ENCODE measurements around the gene TMIGD1.
A peak's percentile ranks its signal among the peaks of the same experiment; 100 is the strongest.
"Not testable (repeated sequence)": the region's sequence is repeated elsewhere in the genome, so short reads cannot be mapped to it uniquely, and the experiment has no call there.

Gene TMIGD1

DNA sequence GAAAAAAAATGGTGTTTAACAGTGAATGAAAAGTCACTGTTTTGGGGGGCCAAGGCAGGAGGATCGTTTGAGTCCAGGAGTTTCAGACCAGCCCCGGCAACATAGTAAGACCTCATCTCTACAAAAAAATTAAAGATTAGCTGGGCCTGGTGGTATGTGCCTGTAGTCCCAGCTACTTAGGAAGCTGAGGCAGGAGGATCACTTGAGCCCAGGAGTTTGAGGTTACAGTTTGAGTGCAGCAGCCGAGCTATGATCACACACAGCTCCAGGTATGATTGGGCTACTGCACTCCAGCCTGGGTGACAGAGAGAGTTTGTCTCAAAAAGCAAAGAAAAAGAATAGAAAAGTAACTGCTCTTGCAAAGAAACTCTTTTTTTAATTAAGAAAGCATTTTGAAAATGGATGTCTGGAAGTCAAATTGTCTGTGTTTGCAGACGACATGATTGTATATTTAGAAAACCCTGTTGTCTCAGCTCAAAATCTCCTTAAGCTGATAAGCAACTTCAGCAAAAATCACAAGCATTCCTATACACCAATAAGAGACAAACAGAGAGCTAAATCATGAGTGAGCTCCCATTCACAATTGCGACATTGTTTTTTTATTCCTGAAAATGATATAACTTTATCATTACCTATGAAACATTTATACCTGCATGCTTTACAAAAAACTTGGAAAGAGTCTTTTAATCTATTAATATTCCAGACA, 24.4 kb upstream of the TMIGD1 start:
- DNase-seq = no peak

DNA sequence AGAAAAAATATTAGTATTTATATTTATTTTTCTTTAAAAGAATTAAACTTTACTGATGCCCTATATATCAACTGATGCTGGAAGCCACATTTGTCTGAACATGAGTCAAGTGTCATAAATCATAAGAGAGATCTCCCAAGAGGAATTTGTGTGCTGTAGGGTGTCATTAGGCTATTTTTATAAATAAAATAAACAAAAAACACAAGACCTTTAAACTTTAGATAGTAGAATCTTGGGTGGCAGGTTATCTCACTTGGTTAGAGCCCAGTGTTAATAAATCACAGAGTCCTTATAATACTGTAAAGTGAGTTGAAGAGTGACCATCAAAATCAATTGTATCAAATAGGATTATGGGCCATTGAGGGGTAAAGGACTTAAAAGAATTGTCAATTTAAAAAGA, 23.6 kb upstream of the TMIGD1 start:
- DNase-seq = no peak

DNA sequence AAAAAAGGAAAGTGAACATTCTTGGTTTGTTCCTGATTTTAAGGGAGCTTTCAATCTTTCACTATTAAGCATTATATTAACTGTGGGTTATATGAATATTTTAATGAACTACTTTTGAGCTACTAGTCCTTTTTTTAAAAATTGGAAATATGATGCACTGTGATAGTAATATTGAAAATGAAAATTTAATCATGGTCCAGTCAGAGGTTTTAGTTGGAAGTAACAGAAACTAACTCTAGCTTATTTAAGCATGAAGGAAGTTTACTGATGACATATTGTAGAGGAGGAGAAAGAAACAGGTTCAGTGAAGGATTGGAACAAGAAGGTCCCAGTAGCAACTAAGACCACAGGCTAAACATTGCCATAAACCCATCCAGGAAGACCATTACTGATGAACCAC, 20.8 kb upstream of the TMIGD1 start:
- no peak for DNase-seq

DNA sequence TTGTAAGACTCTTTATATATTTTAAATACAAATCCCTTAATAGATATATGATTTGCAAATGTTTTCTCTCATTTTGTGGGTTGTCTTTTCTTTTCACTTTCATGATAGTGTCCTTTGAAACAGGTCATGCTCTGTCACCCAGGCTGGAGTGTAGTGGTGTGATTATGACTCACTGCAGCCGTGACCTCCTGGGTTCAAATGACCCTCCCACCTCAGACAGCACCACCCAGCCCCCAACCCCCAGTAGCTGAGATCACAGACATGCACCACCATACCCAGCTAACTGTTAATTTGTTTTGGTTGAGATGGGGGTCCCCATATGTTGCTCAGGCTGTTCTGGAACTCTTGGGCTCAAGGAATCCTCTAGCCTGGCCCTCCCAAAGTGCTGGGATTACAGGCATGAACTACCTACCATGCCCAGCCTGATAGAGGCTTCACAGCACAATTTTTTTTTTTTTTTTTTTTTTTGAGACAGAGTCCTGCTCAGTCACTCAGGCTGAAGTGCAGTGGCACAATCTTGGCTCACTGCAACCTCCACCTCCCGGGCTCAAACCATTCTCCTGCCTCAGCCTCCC, 18.5 kb upstream of the TMIGD1 start:
- DNase-seq = no peak

DNA sequence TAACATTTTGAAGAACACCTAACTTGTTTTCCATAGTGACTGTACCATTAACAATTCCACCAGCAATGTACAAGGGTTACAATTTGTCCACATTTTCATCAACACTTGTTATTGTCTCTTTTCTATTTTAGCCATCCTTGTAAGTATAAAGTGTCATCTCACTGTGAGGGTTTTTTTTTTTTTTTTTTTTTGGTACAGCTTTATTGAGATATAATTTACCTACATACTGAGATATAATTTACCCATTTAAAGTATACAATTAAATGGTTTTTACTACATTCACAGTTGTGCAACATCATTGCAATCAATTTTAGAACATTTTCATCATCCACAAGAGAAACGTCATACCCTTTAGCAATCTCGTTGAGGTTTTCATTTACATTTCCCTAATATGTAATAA, 17.9 kb upstream of the TMIGD1 start:
- no peak for DNase-seq

DNA sequence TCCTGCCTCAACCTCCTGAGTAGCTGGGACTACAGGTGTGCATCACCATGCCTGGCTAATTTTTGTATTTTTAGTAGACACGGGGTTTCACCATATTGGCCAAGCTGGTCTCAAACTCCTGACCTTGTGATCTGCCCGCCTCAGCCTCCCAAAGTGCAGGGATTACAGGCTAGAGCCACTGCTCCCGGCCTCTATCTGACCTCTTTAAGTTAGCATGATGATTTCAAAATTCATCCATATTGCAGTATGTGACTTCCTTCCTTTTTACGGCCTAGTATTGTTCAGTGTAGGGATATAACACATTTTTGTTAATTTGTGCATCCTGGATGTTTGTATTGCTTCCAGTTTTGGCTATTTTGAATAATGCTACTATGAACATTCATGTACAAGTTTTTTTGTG, 17.4 kb upstream of the TMIGD1 start:
- DNase-seq = not testable (repeated sequence)

DNA sequence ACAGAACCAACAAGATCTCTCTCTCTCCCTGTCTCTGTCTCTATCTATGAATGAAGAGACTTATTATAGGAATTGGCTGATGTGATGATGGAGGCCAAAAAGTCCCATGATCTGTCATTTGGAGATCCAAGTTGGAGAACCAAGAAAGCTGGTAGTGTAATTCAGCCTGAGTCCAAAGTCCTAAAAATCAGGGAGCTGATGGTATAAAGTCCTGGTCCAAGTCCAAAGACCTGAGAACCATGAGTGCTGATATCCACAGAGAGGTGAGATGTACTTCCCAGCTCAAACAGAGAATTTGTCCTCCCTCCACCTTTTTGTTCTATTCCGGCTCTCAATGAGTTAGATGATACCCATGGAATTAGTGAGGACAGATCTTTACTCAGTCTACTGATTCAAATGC, 15.4 kb upstream of the TMIGD1 start:
- no peak for DNase-seq

DNA sequence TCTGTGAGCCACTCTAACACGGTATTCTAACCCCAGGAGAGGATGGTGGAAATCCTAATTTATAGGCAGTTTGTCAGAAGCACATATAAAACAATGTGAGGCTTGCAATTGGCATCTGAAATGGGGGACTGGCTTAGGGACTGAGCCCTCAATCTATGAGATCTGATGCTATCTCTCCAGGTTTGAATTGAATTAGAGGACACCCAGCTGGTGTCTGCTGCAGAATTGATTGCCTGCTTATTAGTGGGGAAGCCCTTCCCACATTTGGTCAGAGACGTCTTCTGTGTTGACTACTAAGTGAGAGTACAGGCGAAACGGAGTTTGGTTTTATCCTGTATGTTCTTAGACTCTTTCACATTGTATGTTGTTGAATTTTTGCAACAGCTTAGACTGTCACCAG, 13.6 kb upstream of the TMIGD1 start:
- DNase-seq = no peak

DNA sequence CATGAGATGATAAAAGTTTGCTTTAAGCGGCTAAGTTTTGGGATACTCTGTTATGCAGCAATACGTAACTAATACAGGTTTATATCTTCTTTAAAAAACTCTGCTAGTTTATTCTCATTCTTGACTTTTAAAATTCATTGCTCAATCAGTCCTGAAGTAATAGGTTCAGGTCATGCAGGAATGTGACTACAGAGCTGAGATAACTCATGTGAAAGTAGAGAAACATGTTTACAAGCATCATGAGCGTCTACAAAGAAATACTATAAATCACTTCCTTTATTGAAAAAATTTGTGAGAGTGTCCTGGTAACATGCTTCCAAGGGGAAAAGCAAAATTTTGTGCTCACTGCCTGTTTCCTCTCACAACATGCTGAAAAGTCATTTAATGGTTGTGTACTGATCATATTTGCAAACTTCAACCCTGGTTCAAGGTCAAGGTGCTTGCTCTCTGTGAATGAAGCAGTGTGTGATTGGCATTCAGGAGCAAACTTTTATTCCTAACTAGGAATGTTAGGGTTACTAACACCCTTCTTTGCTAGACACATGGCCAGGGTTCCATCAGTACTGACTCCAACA, 12.5 kb upstream of the TMIGD1 start:
- DNase-seq = no peak

DNA sequence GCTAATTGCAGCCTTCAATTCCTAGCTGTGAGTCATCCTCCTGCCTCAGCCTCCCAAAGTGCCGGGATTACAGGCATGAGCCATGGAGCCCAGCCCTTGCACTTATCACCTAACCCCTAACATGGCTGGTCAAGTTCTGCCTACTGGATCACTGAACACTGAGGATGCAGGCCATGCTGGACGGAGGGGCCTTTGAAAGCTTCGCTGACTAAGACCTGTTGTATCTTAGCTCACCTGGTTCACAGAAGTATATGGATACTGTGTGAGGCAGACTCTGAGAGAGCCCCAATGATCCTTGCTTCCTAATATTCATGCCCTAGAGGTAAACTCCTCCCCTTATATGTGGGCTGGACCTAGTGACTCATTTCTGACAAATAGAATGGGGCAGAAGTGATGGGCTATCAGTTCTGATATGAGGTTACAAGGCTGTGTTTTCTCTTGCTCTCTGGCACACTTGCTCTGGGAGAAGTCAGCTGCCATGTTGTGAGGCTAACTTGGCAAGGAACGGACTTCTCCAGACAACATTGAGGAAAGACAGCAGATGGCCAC, 11.7 kb upstream of the TMIGD1 start:
- no peak for DNase-seq

DNA sequence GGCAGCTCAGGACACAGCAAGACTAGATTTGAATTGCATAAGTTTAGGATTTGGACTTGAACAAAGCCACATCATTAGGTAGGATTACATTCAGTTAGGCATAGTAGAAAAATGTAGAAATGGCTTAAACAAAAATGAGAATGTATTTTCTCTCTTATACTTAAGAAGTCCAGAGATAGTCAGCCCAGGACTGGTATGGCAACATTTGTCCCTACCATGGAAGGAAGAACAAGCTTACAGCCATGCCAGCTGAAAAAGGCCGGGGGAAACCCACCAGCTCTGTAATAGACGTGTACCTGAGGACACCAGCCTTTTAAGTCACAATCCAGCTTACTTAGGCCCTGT, 11.2 kb upstream of the TMIGD1 start:
- DNase-seq = no peak

DNA sequence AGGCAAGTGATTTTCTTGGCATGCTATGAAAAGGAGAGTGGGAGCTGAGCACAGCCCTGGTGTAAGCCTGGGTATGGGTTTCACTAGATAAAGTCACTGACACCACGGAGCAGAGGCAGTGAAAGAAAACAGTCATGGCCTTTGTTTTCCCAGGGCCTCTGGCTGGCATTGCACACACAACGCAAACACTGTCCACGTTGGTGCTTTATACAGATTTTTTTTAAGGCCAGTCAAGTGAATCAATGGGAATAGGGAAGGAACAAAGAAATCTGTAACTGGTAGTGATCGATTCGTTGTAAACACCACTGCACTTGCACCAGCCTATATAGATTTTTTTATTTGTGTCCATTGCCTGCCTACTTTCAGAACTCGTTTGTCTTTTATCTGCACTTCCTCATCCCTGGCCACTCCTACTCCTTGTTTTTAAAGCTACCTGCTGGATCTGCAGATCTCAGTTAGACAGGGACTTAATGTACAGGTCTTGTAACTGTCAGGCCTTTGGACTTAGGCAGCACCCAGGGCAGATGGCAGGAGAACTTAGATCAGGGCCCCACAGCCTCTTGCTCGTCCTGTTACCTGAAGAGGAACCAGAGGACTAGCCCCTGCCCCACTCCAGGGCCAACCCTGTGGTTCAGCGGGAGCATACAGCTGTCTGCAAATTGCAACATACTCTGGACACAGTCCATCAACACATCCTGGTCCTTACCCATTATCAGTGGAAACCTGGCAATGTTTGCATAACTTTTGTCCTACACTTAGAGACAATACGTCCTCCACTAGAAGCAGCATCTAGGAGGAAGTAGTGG, 10.6 kb upstream of the TMIGD1 start:
- peak; percentile 16 for DNase-seq

DNA sequence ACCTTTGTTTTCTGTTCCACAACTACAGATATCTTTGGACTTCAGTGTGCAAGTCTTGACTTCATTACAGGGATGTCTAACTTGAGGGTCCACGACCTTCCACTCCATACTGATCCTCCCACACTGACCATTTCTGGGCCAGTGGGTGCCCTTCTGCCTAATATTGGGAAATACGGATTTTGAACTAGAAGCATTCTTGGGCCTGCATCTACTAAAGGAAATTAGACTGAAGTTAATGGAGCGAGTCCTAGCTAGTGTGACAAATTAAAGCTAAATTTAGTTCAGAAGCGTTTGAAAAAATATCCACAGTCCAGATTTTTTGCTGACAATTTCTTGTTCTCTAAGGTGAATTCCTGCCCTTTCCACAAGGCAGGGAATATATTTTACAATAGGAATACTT, 9.9 kb upstream of the TMIGD1 start:
- no peak for DNase-seq

DNA sequence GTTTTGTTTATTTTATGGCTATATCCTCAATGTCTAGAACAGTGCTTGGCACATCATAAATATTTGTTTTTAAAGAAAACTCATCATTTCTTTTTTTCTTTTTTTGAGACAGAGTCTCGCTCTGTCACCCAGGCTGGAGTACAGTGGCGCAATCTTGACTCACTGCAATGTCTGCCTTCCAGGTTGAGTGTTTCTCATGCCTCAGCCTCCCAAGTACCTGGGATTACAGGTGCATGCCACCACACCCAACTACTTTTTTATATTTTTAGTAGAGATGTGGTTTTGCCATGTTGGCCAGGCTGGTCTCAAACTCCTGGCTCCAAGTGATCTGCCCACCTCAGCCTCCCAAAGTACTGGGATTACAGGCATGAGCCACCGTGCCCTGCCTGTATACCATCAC, 9.4 kb upstream of the TMIGD1 start:
- DNase-seq = not testable (repeated sequence)

DNA sequence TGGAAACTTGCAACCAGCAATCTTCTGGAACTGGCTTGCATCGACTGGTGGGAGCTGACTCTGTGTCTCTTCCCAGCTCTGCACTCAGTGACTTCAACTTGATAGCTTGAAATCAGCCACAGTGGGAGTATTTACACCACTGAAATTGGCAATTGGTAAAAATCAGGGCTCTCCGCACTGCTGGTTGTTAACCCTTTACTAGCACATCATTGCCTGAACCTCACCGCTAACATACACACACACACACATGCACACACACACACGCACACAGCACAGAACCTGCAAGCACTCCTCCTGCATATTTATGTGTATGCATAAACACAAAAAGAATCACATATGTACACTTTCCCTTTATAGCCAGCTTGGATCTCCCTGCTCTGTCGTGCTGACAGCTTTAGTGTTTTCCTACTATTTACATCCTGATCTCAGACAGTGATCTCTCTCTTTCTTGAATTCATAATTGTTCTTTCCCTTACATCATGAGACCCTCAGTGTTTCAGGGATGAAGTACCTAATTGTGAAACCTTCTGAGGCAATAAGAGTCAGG, 7.9 kb upstream of the TMIGD1 start:
- no peak for DNase-seq

DNA sequence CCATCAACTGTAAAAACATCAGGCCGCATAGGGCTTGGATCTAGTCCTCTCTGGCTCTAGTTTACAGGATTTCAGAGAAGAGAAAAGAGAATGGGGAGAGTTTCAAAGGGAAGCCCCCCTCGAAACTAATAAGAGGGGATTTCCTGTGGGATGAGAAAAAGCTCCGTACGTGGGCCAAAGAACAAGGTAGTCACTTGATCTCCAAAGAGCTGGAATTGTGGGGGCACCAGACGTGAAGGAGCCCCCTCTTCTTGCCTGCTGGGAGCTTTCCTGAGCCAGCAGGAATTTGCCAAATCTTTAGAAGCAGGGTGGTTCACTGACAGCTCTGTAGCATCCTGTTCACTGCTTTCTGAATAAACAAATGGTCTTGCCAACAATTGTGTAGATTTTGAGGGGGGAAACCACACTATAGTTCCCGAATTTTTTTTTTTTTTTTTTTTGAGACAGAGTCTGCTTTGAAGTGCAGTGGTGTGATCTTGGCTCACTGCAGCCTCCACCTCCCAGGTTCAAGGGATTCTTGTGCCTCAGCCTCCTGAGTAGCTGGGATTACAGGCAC, 7.0 kb upstream of the TMIGD1 start:
- peak; percentile 15 for DNase-seq

DNA sequence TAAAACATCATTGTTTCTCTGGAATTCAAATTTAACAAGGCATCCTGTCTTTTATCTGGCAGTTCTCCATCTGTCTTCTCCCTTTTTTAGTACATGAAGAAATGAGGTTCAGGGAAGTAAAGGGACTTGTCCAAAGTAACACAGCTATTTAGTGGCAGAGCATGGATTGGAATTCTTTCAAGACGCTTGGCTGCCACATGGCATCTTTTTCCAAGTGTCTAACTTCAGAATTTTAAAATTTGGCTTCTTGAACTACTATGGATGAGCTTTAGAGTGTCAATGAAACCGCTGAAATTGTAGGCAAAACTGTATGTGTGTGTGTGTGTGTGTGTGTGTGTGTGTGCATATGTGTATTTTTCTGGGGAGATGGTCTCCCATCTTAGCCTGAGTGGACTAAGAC, 5.2 kb upstream of the TMIGD1 start:
- DNase-seq = no peak

DNA sequence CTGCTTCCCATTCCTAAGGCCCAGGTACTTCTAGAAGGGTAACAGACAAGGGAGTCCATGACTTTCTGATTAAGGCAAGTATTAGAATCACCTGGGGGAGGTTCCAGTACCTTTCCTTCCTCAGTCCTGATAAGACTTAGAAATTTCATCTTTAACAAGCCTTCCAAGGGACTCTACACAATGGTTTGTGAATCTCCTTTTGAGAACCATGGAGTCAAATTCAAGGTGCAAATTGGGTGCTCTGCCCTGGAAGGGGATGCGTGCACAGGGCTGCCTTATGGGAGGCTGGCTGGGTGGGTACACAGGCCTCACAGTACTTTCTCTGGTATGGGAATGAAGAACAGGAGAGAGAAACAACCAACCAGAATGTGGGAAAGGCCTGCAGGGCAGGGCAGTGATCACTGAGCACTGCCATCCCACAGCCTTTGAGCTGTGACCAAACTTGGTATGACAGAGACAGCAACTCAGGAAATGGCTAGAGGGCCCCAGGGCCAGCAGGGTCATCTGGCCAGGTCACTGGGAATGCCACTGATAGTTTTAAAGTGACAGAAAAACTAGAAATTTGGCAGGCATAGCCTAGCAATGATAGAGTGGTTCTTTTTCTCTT, 3.6 kb upstream of the TMIGD1 start:
- DNase-seq = no peak

DNA sequence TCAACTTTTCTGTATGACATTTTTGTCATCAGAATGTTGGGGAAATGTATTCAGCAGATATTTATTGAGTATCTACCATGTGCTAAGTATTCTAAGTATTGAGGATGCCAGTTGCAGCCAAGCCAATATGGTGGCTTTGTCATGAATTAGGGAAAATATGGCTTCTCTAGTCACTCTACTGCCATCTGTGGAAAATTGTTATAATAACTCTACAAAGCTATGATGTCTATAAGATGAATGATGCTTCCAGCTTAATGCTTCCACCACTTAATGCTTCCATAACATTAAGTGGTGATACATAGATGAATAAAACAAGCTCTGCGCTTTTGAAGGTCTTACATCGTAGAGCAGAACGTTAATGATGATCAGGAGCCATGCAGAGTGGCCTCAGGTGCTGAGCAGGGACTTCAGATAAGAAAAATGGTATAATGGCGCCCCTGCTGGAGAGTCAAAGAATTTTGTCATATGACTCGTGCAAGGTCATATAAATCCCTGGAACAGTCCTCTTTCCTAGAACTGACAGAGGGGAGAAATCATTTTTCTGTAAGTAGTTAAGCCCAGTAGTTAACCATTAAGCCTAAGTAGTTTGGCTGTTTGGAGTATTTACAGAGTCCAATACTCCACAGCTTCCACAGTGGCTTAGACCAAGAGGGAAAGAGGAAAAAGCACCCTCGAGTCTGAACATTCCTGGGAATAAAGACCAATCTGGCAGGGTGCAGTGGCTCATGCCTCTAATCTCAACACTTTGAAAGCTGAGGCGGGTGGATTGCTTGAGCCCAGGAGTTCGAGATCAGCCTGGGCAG, 2.7 kb upstream of the TMIGD1 start:
- DNase-seq = peak; percentile 51

DNA sequence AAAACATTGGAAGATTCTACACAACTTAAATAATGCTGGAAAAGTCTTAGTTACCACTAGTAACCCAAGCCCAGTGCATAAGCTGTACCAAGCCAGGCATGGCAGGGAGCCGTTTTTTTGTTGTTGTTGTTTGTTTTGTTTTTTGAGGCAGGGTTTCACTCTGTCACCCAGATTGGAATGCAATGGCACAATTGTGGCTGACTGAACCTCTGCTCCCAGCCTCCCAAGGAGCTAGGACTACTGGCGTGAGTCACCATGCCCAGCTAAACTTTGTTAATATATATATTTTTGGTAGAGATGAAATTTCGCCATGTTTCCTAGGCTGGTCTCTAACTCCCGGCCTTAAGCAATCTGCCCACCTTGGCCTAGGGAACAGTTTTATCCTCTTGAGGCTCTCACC, 564 bp upstream of the TMIGD1 start:
- DNase-seq = no peak

DNA sequence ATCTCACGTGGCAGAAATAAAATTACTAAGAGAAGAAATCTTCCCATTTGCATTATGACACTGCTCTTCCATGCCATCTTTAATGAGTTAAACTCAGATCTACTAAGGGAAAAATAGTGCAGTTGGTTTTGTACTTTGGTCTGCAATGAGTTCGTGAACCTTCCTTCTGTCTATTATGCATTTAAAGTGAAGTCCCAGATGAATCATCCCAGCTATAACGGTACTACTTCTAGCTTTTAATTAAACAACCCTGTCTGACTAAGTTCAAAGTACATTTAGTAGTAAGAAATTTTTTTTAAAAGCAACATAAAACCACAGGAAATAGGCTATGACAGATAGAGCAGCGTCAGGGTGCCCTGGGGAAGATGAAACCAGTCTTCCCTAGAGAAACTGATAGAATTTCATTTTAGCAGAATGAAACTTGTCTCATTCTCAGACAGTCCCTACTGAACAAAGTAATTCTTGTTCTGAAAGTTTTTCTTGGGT, 1.8 kb downstream of the TMIGD1 start:
- DNase-seq = peak; percentile 61

DNA sequence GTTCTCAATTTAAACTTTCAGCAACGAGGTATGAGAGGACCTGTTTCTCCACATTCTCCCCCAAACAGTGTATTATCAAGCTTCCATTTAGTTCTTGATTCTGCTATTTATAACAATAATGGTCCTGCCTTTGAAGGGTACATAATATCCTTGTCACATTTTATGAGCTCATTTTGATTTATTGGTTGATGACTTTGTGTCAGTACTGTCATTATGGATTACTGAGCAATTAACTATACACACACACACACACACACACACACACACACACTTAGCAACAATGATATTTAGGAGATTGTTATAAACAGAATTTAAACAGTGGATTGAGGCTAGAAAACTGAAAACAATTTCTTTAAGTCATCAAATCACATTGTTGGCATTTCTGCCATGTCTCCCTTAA, 7.0 kb downstream of the TMIGD1 start:
- DNase-seq = no peak

Data from fibroblast of skin of right biceps (primary cell).